Measurements from ENCODE around the gene GNAI2. TPM values are rescaled to one million over a fixed set of nuclear protein-coding genes. Genes with fewer than 3 reads are reported as not detected.
"Not testable (repeated sequence)": the region's sequence is repeated elsewhere in the genome, so short reads cannot be mapped to it uniquely, and the experiment has no call there.

Gene GNAI2
- total RNA-seq, 1 donor from 2014 or later: 300 TPM

DNA sequence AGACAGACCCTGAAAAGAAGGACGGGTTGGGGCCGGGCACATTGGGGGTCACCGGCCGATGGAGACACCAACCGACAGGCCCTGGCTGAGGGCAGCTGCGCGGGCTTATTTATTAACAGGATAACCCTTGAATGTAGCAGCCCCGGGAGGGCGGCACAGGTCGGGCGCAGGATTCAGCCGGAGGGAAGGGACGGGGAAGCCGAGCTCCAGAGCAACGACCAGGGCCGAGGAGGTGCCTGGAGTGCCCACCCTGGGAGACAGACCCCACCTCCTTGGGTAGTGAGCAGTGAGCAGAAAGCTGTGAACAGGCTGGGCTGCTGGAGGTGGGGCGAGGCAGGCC, 40.7 kb downstream of the GNAI2 start:
- no peak for DNase-seq (ENCODE audit: low read depth)

DNA sequence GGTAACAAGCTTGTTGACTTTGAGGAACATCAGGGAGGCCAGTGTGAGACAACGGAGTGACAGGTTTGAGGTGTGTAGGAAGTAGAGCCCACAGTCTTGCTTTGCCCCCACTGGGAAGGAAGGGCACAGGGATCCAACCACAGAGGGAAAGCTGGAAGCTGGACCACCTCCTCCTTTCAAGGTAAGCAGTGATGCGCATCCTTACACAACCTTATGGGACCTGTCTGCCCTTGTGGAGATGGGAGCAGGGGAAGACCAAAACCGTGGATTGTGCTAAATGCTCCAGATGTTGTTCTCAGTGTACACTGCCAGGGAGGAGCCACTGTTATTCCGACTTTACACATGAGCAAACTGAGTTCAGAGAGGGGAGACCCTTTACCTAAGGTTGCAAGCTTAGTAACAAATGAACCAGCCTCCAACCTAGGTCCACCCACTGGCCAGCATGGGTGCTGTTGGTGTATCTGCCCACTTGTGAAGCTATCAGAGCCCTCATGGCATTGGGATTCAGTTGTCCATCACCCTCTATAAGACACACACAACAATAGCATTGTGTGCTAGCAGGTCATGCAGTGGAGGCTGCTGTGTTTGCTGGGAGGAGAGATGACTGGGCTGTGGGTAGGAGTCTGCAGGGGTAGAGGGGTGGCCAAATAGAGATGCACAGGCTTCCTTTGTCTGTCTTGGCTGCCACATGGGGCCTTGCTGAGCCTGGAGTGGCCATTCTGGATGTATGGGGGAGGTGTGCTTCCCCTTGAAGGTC, 42.3 kb downstream of the GNAI2 start:
- DNase-seq (ENCODE audit: low read depth): no peak

DNA sequence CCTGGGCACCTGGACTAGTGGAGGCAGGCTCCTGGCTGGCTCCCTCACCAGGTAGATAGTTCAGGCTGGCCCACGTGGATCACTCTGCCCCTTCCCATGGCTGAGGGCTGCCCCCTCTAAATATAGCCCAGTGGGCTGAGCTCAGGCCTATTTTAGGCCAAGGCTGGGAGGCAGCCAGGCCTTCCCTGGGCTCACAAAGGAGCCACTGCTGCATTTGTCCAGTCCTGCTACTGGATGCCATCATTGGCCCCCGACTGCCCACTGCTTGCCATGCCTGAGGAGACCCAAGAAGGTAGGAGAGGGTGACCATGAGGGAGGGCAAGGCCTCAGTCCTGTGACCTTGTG, 42.8 kb downstream of the GNAI2 start, which contains the start of gene LSMEM2:
TSS of gene LSMEM2 (plus strand) at position 208 of the 345 bp plus-strand sequence. CDS start at position 235, 27 bp downstream.
- DNase-seq (ENCODE audit: low read depth): no peak

DNA sequence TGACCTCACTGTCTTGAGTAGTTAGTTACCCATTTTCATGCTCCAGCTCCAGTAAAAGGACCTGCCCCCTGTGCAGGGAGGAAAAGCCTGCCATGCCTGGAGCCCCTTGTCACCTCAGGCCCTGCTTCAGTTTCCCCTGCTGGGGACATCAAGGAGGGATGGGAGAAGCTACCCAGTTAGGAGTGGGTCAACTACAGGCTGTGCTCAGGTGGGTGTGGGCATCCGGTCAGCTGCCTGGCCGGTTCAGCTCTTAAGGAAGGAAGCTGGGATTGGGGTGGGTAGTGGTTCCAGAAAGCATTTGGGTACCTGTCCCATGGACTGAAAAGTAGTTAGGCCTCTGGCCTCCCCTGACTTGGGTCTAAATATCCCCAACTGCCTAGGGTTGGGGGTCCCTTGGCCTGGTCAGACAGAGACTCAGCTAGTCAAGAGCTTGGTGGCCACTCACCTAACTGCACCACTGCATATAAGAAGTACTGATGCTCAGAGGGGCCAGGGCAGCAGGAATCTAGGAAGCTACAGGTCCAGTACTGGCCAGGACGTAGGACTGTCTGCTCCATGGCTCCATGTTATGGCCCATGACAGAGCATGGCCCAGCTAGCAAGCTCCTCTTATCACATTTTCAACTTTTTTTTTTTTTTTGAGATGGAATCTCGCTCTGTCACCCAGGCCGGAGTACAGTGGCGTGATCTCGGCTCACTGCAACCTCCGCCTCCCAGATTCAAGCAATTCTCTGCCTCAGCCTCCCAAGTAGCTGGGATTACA, 43.4 kb downstream of the GNAI2 start:
- DNase-seq (ENCODE audit: low read depth): no peak

DNA sequence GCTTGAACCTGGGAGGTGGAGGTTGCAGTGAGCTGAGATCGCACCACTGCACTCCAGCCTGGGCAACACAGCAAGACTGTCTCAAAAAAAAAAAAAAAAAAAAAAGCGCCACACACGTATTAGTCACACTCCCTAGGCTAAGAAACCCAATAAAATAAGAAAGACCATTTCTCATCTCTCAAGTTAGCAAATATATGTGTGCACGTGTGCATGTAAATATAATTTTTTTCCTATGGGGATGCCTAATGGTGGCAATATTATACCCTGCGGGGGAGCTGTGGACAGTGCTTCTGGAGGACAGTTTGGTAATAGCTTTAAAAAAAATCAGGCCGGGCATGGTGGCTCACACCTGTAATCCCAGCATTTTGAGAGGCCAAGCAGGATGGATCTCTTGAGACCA, 48.1 kb downstream of the GNAI2 start:
- not testable (repeated sequence) for DNase-seq (ENCODE audit: low read depth)

DNA sequence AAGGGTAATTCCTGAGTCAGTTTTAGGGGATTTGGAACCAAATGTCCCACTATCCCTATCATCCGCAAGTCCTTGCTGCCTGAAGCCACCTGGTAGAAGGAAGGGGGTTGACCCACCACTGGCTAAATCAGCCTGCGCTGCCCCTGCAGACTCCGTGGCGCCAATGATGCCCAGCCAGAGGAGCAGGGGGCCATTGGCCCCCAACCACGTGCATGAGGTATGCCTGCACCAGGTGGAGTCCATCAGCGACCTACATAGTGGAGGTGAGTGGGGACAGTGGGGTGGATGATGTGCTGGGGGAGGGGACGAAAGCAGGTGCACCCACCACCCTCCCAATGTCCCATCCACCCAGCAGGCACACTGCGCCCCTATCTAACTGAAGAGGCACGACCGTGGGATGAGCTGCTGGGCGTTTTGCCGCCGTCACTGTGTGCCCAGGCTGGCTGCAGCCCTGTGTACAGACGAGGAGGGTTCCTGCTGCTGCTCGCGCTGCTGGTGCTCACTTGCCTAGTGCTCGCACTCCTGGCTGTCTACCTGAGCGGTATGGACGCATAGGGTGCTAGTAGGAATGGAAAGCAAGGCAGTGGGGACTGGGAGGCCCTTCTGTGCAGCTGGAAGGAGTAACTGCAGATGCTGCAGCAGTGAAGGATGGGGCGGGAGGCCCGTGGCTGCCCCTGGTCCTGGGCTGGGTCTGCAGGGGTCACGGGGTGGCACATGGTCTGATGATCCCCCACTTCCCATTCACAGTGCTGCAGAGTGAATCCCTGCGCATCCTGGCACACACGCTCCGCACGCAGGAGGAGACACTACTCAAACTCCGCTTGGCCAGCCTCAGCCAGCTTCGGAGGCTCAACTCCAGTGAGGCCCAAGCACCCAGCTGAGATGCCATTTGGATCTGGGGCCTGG, 50.6 kb downstream of the GNAI2 start:
- no peak for DNase-seq (ENCODE audit: low read depth)

DNA sequence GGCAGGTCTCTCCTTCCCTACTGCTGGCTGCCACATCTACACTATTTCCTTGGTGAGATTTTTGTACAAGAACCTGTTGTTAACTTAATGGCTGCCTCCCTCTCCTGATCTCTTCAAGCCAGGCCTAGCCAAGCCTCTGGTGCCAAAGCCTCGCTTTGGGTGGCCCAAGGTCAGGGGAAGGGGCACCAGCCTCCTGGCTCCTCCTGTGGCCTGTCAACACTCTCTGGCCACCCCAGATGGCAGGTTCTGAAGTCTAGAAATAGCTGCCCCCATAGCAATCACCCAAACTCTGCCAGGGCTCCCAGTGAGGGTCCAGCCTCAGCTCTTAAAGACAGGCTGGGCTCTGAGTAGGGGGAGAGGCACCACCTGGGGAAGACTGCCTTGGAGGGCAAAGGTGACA, 51.3 kb downstream of the GNAI2 start:
- no peak for DNase-seq (ENCODE audit: low read depth)

DNA sequence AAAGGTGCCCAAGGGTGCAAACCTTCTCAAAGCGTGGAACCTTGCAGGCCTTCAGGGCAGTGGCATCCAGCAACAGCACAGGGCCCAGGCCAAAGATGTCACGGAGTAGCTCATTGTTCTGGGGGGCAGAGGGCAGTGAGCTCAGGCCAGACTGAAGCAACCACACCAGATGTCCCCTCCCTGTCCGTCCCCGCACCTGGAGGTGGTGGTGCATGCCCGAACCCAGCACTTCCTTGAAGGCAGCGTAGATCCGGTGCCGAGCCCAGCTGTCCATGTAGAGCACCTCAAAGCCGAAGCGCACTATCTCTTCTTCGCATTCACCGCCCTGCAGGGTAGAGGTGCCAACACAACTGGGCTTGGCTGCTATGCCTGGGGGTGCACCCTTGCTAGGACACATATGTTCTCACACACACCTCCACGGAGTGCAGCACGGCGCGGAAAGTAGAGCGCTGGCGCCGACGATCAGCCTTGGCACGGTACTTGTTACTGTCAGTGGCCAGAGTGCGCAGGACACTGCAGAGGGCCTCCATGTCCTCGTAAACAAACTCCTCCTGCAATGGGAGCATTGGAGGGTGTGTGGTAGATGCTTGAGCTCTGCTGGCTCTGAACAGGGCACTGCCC, 52.5 kb downstream of the GNAI2 start:
- no peak for DNase-seq (ENCODE audit: low read depth)

DNA sequence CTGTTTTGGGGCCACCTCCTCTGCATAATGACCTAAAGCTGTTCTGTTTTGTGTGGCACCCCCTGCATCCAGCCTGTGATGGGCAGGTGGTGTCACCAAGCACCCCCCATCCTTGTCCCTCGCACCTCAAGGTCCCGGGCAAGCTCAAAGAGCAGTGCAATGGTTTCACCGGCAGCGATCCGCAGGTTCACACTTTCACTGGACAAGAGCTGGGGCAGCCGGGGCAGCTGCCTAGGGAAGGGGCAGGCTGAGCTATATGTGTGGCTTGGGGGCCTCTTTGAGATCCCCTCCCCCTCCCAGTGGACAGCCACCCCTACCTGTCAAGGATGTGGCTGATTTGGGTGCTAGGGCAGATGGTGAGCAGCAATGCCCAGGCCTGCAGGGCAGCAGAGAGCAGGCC, 53.1 kb downstream of the GNAI2 start:
- DNase-seq (ENCODE audit: low read depth): no peak

DNA sequence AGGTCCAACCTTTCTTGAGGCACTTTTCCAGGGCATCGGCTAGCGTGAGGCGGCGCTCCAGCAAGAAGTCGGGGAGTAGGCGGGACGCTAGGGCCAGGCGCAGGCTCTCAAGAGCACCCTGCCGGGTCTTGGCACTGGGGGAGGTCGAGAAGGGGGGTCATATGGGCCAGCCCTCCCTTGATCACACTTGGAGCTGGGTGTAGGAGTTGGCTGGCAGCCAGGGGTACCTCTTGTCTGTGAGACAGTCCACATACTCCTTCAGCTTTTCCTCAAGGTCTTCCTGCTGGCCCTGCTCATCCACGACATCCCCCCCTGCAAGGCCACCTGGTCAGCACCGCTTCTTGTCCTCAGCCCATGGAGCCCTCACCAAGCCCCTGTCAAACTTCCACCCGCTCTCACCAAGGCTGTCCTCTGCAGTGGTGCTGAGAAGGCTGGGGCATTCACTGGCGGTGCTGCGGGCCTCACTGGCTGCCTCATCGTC, 54.2 kb downstream of the GNAI2 start:
- DNase-seq (ENCODE audit: low read depth): no peak

DNA sequence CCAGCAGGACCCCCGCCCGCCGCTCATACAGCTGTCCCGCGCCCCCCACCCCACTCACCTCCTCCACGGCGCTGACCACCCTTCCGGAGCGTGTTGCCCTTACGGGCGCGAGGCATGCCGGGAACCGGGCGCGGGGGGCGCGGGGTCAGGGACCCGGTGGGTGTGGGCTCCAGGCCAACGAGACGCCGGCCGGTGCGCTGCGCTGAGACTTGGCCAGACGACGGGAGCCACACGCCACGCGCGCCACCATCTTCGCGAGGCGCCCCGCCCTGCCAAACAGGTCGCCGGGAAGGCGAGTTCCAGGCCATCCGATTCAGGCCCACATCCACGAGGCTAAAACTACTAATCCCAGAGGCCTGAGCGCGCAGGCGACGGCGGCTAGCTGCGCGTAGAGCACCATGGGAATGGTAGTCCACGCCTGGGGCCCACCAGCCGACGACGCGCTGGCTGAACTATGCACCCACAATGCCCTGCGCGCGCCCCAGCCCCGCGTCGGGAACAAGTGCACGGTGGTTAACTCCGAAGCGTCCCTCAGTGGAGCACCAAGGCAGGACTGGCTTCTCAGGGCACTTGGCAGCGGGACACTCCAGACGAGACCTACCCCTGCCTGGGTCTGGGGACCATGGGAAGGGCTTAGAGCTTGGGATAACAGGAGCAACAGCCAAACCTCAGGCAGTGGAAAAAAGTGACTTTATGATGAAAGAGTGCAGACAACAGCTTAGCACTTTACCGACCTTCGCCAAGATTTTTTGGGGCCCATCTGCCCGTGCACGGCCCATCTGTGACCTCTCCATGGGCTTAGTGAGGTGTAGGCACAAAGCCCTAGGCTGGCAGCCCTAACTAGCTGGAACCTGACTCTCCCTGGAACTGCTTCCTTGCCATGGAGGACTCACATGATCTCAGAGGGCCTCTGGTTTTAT, 56.4 kb downstream of the GNAI2 start, which contains the start of gene IFRD2:
TSS of gene IFRD2 (minus strand) at position 271 of the 920 bp plus-strand sequence. CDS start at position 116, 155 bp downstream.
- DNase-seq (ENCODE audit: low read depth): peak; percentile 93

DNA sequence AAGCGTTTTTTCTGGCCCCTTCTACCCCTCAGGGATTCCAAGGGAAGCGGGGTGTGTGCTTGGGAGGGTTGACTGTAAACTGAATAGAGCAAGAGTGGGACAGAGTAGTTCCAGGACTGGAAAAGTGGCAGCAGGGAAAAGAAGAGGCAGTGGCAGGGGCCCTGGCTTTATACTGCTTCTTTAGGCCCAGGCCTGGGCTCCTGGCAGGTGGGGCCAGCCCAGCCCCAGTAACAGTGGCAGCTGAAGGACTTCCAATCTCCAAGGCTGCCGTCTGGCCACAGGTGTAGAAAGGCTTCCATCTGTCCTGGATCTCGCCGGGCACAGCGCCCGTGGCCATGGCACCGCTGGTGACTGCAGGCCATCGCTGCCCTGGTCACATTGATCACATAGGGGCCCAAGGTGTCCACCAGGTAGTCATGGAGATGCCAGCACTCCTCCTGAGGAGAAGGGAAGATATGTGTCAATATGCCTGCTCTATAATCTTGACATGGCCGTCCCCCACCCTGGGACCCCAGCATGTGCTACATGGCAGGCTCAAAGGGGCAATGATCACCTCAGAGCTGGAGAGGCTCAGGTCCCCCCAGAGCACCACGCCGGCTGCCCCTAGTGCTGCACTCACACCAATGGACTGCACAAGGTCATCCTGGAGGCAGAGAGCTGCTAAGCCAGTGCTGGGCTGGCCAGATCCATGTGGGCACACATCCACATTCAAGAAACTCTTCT, 57.2 kb downstream of the GNAI2 start:
- DNase-seq (ENCODE audit: low read depth): no peak

DNA sequence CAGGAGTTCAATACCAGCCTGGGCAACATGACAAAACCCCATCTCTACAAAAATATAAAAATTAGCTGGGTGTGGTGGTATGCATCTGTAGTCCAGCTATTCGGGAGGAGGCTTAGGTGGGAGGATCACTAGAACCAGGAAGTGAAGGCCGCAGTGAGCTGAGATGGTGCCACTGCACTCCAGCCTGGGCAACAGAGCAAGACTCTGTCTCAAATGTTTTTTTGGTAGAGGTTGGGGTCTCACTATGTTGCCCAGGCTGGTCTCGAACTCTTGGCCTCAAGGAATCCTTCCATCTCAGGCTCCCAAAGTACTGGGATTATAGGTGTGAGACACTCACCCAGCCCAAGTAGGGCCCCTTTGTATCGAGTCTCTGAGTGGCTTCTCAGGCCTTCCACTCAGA, 58.1 kb downstream of the GNAI2 start:
- no peak for DNase-seq (ENCODE audit: low read depth)

DNA sequence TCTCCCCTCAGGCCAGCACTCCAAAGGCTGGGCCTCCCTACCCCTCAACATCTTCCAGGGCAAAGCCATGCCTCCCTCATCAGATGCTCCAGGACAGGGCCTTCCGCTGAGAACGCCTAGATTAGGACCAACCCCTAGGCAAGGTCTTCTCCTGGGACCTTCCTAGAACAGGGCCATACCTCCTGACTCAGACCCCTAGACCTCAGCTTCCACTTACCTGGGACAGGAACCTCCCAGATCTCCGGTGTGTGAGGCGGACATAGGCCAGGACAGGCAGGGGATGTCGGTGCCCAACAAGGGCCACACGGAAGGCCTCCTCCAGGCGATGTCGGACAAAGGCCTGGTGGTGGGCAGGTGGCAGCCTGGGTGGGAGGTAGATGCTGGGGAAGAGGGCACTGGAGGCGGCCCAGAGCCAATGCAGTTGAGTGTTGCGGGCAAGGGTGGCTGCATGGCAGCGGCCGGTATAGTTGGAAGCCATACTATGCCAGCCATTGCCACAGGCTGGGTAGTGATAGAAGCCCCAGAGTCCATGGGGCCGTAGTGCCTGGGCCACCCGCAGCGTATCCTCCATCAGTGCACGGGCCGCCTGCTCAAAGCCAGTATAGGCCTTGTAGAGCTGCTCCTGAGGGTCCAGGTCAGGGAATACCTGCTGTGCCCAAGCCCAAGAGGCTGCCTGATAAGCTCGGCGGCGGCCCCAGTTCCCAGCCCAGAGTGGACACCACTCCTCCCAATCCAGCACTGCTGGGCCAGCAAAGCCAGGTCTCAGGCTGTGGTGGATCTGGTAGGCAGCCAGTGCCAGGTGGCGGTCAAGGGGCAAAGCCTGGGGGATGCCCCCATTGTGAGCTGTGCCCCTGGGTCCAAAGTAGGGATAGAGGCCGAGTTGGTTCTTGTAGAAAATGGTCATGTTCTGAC, 58.7 kb downstream of the GNAI2 start:
- no peak for DNase-seq (ENCODE audit: low read depth)

DNA sequence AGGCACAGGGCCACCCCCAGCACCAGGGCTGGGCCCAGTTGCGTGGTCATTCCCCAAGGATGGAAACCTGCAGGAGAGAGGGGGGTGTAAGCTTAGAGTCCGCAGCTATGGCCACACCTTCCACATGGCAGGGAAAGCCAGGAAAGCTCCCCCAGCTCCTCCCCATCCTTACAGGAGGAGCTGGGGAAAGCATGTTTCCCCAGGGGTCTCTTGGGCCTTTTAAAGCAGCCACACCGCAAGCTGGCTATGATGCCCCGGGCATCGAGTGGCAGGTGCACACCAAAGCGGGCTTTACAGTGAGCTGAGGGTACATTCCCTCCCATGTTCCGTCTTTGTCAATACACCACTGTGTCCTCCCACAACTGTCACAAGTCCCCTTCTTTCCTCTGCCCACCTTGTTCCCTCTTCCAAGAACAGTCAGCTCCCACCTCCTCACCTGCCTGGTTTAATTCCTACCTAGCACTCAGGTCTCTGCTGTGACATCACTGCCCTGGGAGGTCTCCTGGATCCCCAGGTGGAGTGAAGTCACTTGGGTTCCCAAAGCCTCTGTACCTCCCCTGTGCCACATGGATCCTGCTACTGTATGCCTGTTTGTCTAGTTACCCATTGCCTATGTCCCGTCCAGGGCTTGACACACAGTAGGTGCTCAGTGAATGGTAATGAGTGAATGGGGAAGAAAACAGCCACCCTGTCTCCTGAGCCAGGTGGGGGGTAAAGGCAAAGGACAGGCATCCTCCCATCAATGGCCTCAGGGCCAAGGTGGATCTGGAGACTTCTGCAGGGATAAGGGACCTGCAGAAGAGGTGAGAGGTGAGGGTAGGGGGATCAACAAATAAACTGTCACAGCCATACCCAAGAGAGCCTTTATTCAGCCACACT, 59.8 kb downstream of the GNAI2 start:
- no peak for DNase-seq (ENCODE audit: low read depth)

DNA sequence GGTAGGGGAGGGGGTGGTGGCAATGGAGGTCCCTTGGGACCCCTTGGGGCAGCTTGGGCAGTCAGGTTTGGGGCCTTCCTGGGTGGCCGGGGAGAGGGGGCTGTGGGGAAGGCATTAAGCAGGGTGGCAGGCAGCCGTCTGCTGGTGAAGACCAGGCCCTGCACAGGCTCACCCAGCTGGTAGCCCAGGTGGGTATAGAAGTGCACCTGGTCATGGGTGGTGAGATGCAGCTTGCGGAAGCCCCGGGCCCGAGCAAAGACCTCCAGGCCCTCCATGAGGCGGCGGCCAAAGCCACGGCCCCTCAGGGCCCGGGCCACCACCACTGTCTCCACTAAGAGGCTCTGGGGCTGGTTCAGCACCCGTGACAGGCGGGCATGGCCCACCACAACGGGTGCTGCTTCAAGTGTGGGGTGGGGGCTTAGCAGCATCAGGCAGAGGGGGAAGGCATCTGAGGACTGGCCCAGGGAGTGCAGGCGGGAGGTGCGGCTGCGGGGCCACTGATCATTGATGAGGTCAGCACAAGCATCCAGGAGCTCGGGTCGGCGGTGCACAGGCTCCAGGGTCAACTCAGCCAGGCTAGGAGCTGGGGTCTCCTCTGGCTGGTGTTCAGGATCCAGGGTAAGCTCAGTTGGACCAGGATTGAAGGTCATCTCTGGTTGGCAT, 60.8 kb downstream of the GNAI2 start:
- no peak for DNase-seq (ENCODE audit: low read depth)

DNA sequence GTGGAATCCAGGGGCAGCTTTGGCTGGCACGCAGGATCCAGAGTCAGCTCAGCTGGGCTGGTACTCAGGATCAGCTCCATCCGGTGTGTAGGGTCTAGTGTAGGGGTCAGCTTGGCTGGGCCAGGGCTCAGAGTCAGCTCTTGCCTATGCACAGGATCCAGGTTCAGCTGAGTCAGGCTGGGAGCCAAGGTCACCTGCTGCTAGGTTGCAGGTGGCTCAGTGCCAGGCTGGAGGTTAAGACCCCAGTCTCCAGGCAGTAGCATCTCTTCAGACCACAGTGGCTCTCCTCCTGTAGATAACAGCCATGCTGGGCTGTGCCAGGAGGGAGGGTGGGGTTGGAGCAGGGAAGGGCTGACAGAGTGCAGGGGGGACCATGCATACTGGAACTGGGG, 61.4 kb downstream of the GNAI2 start:
- DNase-seq (ENCODE audit: low read depth): no peak
